Measurements from ENCODE around the gene DPF3. TPM values are rescaled to one million over a fixed set of nuclear protein-coding genes. Genes with fewer than 3 reads are reported as not detected.

DPF3 gene
- total and polyA plus RNA-seq, 2 of the 13 experiments (the other 11 are each of a cell fraction or from before 2014, with no cell fraction given): 0.09 to 0.60 TPM

DNA sequence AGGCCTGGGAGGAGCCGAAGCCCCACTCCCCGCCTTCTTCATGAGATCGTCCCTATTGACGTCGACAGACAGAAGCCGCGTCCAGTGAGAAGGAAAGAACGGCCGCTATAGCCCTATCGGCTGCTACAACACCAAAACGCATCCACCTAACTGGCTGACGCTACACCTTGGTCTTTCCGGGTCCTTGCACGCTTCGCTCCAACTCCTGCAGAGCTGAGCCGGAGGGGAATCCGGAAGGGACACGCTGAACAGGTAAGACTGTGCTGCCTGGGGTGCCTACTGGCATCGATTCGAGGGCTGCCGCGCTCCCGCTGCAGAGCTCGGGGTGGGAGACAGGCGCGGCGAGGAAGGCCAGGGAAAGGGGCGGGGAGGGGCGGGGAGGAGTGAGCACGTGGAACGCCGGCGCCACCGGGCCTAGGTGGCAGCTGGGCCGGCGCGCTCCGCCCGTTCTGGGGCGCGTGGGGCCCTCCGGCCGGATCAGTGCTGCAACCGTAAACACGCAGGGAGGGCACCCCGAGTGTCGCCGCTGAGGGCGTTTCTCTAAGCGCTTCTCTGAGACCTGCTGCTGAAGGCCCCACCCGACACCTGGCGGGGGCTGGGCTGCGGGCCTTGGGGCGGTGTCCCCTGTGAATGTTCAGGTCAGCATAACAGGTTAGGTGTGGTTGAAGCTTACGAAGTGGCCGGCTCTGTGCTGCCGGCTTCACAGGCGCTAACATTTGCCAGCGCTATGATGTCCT, 32.6 kb upstream of the DPF3 start, which contains the start of gene DCAF4 (continued):
- TF ChIP-seq RNF2 (conservative IDR thresholded peaks at IDR 0.05; ENCODE audit: low read depth) (peak; percentile 30; the same call in 1 of the 2 replicates), ZNF24 (IDR thresholded peaks at IDR 0.05) (no peak), ZBTB20 (CRISPR knock-in tag; IDR thresholded peaks at IDR 0.05; ENCODE audit: borderline replicate concordance, low read depth) (no peak), RFX1 (IDR thresholded peaks at IDR 0.05) (no peak), ZNF670 (CRISPR knock-in tag; IDR thresholded peaks at IDR 0.05; ENCODE audit: borderline replicate concordance) (no peak), TP53 (CRISPR knock-in tag; conservative IDR thresholded peaks at IDR 0.05) (no peak), MAFG (CRISPR knock-in tag; IDR thresholded peaks at IDR 0.05) (no peak), REPIN1 (CRISPR knock-in tag; IDR thresholded peaks at IDR 0.05; ENCODE audit: borderline replicate concordance, low read depth) (0 out of 2 replicates have a peak, but pooled peaks have one; percentile 43), TEAD2 (CRISPR knock-in tag; IDR thresholded peaks at IDR 0.05) (no peak), MED8 (CRISPR knock-in tag; IDR thresholded peaks at IDR 0.05; ENCODE audit: insufficient replicate concordance) (no peak), RORA (CRISPR knock-in tag; IDR thresholded peaks at IDR 0.05) (no peak), ZNF232 (CRISPR knock-in tag; IDR thresholded peaks at IDR 0.05; ENCODE audit: borderline replicate concordance) (no peak), MED13 (CRISPR knock-in tag; IDR thresholded peaks at IDR 0.05) (no peak), ZNF577 (CRISPR knock-in tag; IDR thresholded peaks at IDR 0.05; ENCODE audit: borderline replicate concordance, low read depth) (no peak), SUZ12 (IDR thresholded peaks at IDR 0.05; ENCODE audit: low read depth, low read length) (no peak), DNMT1 (CRISPR knock-in tag; IDR thresholded peaks at IDR 0.05) (no peak), ZNF839 (CRISPR knock-in tag; IDR thresholded peaks at IDR 0.05; ENCODE audit: borderline replicate concordance) (no peak), SOX5 (CRISPR knock-in tag; IDR thresholded peaks at IDR 0.05; ENCODE audit: borderline replicate concordance) (no peak), THAP11 (CRISPR knock-in tag; IDR thresholded peaks at IDR 0.05) (no peak), MAFK (conservative IDR thresholded peaks at IDR 0.05 in 1 of 2, IDR thresholded peaks at IDR 0.05 in 1 of 2; ENCODE audit: low read length in 2 of 2) (no peak), ZFY (CRISPR knock-in tag; IDR thresholded peaks at IDR 0.05) (peak; percentile 81), ESRRA (CRISPR knock-in tag; IDR thresholded peaks at IDR 0.05; ENCODE audit: low read depth) (peak; percentile 42; the same call in 1 of the 2 replicates), HNRNPL (IDR thresholded peaks at IDR 0.05; ENCODE audit: low read depth, low read length) (no peak), HES4 (CRISPR knock-in tag; IDR thresholded peaks at IDR 0.05; ENCODE audit: borderline replicate concordance) (peak; percentile 65)
- TF ChIP-seq, protein P1, sequence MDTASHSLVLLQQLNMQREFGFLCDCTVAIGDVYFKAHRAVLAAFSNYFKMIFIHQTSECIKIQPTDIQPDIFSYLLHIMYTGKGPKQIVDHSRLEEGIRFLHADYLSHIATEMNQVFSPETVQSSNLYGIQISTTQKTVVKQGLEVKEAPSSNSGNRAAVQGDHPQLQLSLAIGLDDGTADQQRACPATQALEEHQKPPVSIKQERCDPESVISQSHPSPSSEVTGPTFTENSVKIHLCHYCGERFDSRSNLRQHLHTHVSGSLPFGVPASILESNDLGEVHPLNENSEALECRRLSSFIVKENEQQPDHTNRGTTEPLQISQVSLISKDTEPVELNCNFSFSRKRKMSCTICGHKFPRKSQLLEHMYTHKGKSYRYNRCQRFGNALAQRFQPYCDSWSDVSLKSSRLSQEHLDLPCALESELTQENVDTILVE (CRISPR knock-in tag; IDR thresholded peaks at IDR 0.05): no peak
- TF ChIP-seq, protein P2, sequence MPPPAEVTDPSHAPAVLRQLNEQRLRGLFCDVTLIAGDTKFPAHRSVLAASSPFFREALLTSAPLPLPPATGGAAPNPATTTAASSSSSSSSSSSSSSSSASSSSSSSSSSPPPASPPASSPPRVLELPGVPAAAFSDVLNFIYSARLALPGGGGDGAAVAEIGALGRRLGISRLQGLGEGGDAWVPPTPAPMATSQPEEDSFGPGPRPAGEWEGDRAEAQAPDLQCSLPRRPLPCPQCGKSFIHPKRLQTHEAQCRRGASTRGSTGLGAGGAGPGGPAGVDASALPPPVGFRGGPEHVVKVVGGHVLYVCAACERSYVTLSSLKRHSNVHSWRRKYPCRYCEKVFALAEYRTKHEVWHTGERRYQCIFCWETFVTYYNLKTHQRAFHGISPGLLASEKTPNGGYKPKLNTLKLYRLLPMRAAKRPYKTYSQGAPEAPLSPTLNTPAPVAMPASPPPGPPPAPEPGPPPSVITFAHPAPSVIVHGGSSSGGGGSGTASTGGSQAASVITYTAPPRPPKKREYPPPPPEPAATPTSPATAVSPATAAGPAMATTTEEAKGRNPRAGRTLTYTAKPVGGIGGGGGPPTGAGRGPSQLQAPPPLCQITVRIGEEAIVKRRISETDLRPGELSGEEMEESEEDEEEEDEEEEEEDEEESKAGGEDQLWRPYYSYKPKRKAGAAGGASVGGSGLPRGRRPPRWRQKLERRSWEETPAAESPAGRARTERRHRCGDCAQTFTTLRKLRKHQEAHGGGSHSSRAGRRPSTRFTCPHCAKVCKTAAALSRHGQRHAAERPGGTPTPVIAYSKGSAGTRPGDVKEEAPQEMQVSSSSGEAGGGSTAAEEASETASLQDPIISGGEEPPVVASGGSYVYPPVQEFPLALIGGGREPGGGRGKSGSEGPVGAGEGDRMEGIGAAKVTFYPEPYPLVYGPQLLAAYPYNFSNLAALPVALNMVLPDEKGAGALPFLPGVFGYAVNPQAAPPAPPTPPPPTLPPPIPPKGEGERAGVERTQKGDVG (CRISPR knock-in tag; IDR thresholded peaks at IDR 0.05; ENCODE audit: borderline replicate concordance): no peak
